GM04504 (cell line): ENCODE results near the gene TNIK.
A peak's percentile ranks its signal among the peaks of the same experiment; 100 is the strongest.
"Not testable (repeated sequence)": the region's sequence is repeated elsewhere in the genome, so short reads cannot be mapped to it uniquely, and the experiment has no call there.

Source experiments
- DNase-seq: peaks from one replicate; pipeline ENCODE4 v3.0.0-alpha.2; 2012; ENCODE audit warnings: low read depth

The TNIK gene

GRCh38 chr3:171468296-171468906 lies 8.2 kb upstream of the TNIK start:
- no peak for DNase-seq

GRCh38 chr3:171465763-171466162 lies 5.6 kb upstream of the TNIK start:
- DNase-seq, result no peak

- no peak for DNase-seq
Measured at GRCh38 chr3:171464462-171464861, 4.3 kb upstream of the TNIK start.

GRCh38 chr3:171462224-171462623 lies 2.0 kb upstream of the TNIK start:
- no peak for DNase-seq

- DNase-seq, result no peak
Measured at GRCh38 chr3:171461525-171461917, 1.3 kb upstream of the TNIK start.

GRCh38 chr3:171460725-171461524 lies 720 bp upstream of the TNIK start:
- DNase-seq, result peak; percentile 19

GRCh38 chr3:171459137-171459941 lies 866 bp downstream of the TNIK start:
- DNase-seq, result no peak

- DNase-seq, result no peak
Measured at GRCh38 chr3:171458864-171459136, 1.4 kb downstream of the TNIK start.

GRCh38 chr3:171458071-171458863 lies 1.9 kb downstream of the TNIK start:
- DNase-seq, result no peak

- no peak for DNase-seq
Measured at GRCh38 chr3:171457607-171458061, 2.6 kb downstream of the TNIK start.

- no peak for DNase-seq
Measured at GRCh38 chr3:171456765-171457606, 3.2 kb downstream of the TNIK start.

GRCh38 chr3:171455603-171456550 lies 4.3 kb downstream of the TNIK start:
- no peak for DNase-seq

- no peak for DNase-seq
Measured at GRCh38 chr3:171454041-171454440, 6.2 kb downstream of the TNIK start.

GRCh38 chr3:171453180-171453886 lies 6.9 kb downstream of the TNIK start:
- no peak for DNase-seq

- no peak for DNase-seq
Measured at GRCh38 chr3:171452328-171452727, 7.9 kb downstream of the TNIK start.

- DNase-seq, result no peak
Measured at GRCh38 chr3:171451915-171452314, 8.3 kb downstream of the TNIK start.

GRCh38 chr3:171447579-171447891 lies 12.7 kb downstream of the TNIK start:
- not testable (repeated sequence) for DNase-seq

- peak; percentile 64 for DNase-seq
Measured at GRCh38 chr3:171446801-171447578, 13.2 kb downstream of the TNIK start.

- DNase-seq, result no peak
Measured at GRCh38 chr3:171446301-171446700, 13.9 kb downstream of the TNIK start.
